ENCODE measurements around the gene MRPL50. TPM values are rescaled to one million over a fixed set of nuclear protein-coding genes. Genes with fewer than 3 reads are reported as not detected.

The MRPL50 gene
- total RNA-seq, 1 experiment from 2014 or later: 19.6 TPM

DNA sequence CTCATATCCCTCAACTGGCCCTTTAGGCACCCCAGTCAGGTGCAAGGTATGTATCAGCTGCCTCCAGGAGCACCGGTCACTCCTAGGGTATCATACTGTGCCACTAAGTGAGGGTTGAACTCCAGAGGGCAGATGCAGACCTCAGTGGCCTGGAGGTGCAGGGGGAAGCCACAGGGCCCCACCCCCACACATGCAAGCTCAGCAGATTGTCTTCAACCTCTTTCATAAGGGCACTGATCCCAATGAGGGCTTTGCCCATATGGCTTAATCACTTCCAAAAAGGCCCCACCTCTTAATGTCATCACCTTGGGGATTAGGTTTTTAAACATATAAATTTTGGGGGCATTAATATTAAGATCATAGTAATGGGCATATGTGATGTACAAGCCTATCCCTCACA lies 41.8 kb downstream of the MRPL50 start:
- Mint-ChIP-seq H3K4me1 (no peaks in the 10 kb centered on the region), H3K9me3 (peaks cover 8% of the 10 kb centered on the region), H3K27me3 (ENCODE audit: low read depth) (no peaks in the 10 kb centered on the region), H3K36me3 (no peaks in the 10 kb centered on the region; the same call in 1 of the 2 replicates), H3K4me3 (no peak overlapping the region), H3K27ac (no peak overlapping the region)
- DNase-seq (ENCODE audit: low spot score): no peak
- ChIA-PET POLR2A (no interaction called here), CTCF (no interaction called here)
- ATAC-seq: no peak
- no peak for TF ChIP-seq ZNF263 (CRISPR knock-in tag; IDR thresholded peaks at IDR 0.05; ENCODE audit: low read depth)
- TF ChIP-seq NR1H2 (CRISPR knock-in tag; IDR thresholded peaks at IDR 0.05): no peak
- no peak for TF ChIP-seq GRHL2 (CRISPR knock-in tag; IDR thresholded peaks at IDR 0.05; ENCODE audit: insufficient replicate concordance, severe bottlenecking)
- TF ChIP-seq RELA (CRISPR knock-in tag; IDR thresholded peaks at IDR 0.05; ENCODE audit: borderline replicate concordance): no peak

DNA sequence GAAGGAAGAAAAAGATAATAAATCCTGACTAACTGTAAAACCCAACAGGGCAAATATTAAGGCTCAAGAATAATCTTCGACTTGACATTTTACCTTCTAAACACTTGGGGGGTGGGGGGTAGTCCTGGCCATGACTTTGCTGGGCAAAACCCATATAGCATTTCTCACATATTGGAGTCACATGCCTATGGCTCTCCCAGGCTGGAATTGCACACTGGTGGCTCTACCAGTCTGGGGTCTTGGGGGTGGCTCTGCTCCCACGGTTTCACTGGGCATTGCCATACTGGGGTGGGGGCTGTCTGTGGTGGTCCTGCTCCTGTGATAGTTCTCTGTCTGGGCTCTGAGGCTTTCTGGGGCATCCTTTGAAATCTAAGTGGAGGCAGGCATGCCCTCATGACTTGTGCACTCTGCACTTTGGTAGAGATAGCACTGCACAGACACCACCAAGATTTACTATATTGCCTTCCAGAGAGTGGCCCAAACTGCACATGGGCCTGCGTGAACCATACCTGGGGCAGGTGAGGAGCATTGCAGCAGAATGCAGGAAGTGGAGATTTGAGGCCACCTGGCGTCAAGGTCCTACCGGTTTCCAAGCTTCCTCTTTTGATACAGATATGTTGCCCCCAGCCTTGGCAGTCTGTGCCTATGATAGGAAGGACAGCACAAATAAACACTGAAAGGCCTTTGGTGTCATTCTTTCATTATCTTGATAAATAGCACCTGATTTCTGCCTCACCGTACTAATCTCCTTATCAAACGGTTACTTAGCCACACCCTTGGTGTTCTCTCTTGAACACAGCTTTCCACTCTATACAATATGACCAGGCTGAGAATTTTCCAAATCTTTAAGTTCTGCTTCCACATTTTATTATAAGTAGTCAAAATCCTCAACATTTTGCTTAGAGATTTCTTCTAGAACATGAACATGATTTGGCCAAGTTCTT lies 43.4 kb downstream of the MRPL50 start:
- no peaks in the 10 kb centered on the region for H3K27me3 Mint-ChIP-seq (ENCODE audit: low read depth)
- no peaks in the 10 kb centered on the region for H3K4me1 Mint-ChIP-seq
- TF ChIP-seq ZNF532 (CRISPR knock-in tag; IDR thresholded peaks at IDR 0.05; ENCODE audit: borderline replicate concordance): no peak
- no peak for TF ChIP-seq NR2C2 (CRISPR knock-in tag; IDR thresholded peaks at IDR 0.05)
- TF ChIP-seq, protein P1, sequence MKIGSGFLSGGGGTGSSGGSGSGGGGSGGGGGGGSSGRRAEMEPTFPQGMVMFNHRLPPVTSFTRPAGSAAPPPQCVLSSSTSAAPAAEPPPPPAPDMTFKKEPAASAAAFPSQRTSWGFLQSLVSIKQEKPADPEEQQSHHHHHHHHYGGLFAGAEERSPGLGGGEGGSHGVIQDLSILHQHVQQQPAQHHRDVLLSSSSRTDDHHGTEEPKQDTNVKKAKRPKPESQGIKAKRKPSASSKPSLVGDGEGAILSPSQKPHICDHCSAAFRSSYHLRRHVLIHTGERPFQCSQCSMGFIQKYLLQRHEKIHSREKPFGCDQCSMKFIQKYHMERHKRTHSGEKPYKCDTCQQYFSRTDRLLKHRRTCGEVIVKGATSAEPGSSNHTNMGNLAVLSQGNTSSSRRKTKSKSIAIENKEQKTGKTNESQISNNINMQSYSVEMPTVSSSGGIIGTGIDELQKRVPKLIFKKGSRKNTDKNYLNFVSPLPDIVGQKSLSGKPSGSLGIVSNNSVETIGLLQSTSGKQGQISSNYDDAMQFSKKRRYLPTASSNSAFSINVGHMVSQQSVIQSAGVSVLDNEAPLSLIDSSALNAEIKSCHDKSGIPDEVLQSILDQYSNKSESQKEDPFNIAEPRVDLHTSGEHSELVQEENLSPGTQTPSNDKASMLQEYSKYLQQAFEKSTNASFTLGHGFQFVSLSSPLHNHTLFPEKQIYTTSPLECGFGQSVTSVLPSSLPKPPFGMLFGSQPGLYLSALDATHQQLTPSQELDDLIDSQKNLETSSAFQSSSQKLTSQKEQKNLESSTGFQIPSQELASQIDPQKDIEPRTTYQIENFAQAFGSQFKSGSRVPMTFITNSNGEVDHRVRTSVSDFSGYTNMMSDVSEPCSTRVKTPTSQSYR (CRISPR knock-in tag; IDR thresholded peaks at IDR 0.05): no peak
- TF ChIP-seq RORB (CRISPR knock-in tag; IDR thresholded peaks at IDR 0.05): no peak
- TF ChIP-seq MYBL2 (CRISPR knock-in tag; IDR thresholded peaks at IDR 0.05): no peak
- no peak for TF ChIP-seq TEAD4 (CRISPR knock-in tag; IDR thresholded peaks at IDR 0.05)
- TF ChIP-seq, protein P2, sequence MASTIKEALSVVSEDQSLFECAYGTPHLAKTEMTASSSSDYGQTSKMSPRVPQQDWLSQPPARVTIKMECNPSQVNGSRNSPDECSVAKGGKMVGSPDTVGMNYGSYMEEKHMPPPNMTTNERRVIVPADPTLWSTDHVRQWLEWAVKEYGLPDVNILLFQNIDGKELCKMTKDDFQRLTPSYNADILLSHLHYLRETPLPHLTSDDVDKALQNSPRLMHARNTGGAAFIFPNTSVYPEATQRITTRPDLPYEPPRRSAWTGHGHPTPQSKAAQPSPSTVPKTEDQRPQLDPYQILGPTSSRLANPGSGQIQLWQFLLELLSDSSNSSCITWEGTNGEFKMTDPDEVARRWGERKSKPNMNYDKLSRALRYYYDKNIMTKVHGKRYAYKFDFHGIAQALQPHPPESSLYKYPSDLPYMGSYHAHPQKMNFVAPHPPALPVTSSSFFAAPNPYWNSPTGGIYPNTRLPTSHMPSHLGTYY (CRISPR knock-in tag; IDR thresholded peaks at IDR 0.05): no peak
- TF ChIP-seq ZNF512 (CRISPR knock-in tag; IDR thresholded peaks at IDR 0.05; ENCODE audit: borderline replicate concordance): no peak
- TF ChIP-seq, protein P3, sequence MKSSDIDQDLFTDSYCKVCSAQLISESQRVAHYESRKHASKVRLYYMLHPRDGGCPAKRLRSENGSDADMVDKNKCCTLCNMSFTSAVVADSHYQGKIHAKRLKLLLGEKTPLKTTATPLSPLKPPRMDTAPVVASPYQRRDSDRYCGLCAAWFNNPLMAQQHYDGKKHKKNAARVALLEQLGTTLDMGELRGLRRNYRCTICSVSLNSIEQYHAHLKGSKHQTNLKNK (CRISPR knock-in tag; IDR thresholded peaks at IDR 0.05): no peak
- TF ChIP-seq ZNF232 (CRISPR knock-in tag; IDR thresholded peaks at IDR 0.05): no peak
- TF ChIP-seq ZNF423 (CRISPR knock-in tag; IDR thresholded peaks at IDR 0.05): no peak
- no peak for TF ChIP-seq NFYB (CRISPR knock-in tag; conservative IDR thresholded peaks at IDR 0.05; ENCODE audit: low read depth)
- no peak for TF ChIP-seq ZNF425 (CRISPR knock-in tag; conservative IDR thresholded peaks at IDR 0.05)
- no peak for TF ChIP-seq EMX1 (CRISPR knock-in tag; IDR thresholded peaks at IDR 0.05)
- no peak for TF ChIP-seq OVOL2 (CRISPR knock-in tag; IDR thresholded peaks at IDR 0.05; ENCODE audit: borderline replicate concordance)
- no peak for TF ChIP-seq GTF2I (CRISPR knock-in tag; conservative IDR thresholded peaks at IDR 0.05)
- no peak for TF ChIP-seq MLX (CRISPR knock-in tag; IDR thresholded peaks at IDR 0.05)
- POLR2A ChIA-PET: no interaction called here
- peaks cover 8% of the 10 kb centered on the region for H3K9me3 Mint-ChIP-seq
- ATAC-seq: no peak
- CTCF ChIA-PET: no interaction called here
- no peak for DNase-seq (ENCODE audit: low spot score)
- H3K36me3 Mint-ChIP-seq: no peaks in the 10 kb centered on the region; the same call in 1 of the 2 replicates
- H3K27ac Mint-ChIP-seq: no peak overlapping the region
- no peak overlapping the region for H3K4me3 Mint-ChIP-seq
